ENCODE measurements around the gene SLC10A7.

Gene SLC10A7

DNA sequence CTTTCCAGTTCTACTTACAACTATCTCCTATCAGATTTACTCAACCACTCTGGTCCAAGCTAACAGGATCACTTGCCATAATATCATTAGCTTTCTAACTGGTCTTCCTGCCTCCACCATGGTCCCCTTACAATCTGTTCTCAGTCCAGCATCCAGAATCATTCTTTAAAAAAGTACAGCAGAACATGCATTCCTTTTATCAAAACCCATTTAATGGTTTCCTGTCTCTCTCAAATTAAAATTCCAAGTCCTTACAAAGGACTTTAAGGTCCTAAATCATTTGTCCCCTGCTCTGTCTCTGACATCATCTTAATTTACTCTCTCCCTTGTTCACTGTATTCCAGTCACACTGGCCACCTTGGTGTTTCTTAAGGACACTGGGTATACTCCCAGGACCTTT is 202.8 kb downstream of the SLC10A7 start:
- in situ Hi-C loops (cut with MboI; ENCODE audit: low sequenced_read_pairs): no loop called here

GRCh38 chr4:146317783-146318182 is 204.0 kb downstream of the SLC10A7 start:
- in situ Hi-C loops (cut with MboI; ENCODE audit: low sequenced_read_pairs): no loop called here

DNA sequence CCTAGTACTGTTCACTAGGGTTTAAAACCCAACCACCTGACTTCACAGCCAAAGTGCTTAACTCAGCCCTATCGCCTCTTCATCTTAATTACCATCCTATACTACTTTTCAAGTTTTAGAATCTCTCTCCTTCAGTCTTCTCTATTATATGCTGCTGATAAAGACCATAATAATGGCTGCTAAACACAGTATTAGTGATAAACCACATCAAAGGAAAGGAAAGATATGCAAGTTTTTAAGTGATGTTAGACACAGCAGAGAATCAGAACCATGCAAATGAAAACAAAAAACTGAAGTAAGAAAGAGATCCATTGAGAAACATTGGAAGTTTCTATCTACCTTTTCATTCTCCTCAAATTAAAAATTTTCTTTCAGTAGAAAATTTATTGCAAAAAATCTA is 206.6 kb downstream of the SLC10A7 start:
- in situ Hi-C loops (cut with MboI; ENCODE audit: low sequenced_read_pairs): no loop called here

- in situ Hi-C loops (cut with MboI; ENCODE audit: low sequenced_read_pairs): no loop called here
Observed at GRCh38 chr4:146311238-146311970, 210.3 kb downstream of the SLC10A7 start.

DNA sequence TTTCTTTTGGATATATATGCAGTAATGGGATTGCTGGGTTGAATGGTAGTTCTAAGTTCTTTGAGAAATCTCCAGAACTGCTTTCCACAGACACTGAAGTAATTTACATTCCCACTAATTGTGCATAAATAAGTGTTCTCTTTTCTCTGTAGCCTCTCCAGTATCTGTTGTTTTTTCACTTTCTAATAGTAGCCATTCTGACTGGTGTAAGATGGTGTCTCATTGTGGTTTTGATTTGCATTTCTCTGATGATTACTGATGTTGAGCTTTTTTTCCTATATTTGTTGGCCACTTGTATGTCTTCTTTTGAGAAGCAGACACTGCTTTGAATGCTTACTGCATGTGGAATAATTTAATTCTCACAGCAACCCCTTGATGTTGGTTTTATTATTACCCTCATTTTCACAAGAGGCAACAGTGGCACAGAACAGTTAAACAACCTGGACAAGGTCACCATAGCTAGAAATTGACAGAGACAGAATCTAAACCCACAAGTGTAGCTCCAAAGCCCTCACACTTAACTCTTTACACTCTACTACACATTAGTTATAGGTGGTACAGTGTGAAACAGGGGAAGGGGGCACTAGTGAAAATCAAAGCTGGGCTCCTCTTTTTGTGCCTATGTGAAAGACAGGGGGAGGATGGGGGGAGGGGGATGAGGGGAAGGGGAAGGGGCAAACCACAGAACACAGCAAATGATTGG is 211.3 kb downstream of the SLC10A7 start:
- in situ Hi-C loops (cut with MboI; ENCODE audit: low sequenced_read_pairs): no loop called here

DNA sequence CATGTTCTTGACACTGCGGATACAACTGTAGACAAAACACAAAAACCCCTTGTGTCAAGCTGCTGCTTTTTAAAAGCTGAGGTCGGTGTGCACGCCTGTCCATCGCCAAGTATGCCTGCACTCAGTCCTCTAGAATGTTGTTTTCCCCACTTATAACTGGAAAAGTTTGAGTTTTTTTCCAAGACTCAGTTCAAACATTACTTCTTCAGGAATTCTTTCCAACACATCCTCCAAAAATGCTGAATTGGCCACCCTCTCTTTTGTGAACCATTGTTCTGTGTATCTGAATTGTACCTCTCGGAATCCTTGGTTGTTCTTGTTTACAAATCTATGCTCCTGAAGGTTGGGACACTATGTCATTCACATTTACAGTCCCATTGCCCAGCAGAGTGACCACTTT is 212.8 kb downstream of the SLC10A7 start:
- in situ Hi-C loops (cut with MboI; ENCODE audit: low sequenced_read_pairs): no loop called here

- in situ Hi-C loops (cut with MboI; ENCODE audit: low sequenced_read_pairs): no loop called here
Observed at GRCh38 chr4:146302822-146303221, 218.9 kb downstream of the SLC10A7 start.

GRCh38 chr4:146299607-146300006 is 222.1 kb downstream of the SLC10A7 start:
- in situ Hi-C loops (cut with MboI; ENCODE audit: low sequenced_read_pairs): no loop called here

DNA sequence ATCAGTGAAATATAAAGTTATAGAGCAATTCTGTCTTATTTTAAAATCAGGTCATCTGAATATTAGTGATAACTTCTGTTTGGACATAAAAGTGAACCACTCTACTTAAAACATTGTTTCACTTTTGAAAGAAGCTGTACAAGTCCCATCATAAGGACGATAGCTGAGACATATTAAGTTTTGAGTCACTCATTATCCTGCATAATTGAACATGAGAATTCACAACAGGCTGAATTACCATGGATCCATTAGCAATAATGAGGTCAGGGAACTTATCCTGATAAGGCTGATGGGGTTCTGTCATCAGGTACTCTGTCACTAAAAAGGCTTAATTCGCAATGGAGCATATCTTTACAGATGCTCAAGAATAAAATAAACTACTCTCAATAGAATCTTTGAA is 227.0 kb downstream of the SLC10A7 start:
- in situ Hi-C loops (cut with MboI; ENCODE audit: low sequenced_read_pairs): no loop called here

- in situ Hi-C loops (cut with MboI; ENCODE audit: low sequenced_read_pairs): no loop called here
Observed at GRCh38 chr4:146292508-146292907, 229.2 kb downstream of the SLC10A7 start.

GRCh38 chr4:146291313-146291712 is 230.4 kb downstream of the SLC10A7 start:
- in situ Hi-C loops (cut with MboI; ENCODE audit: low sequenced_read_pairs): no loop called here

DNA sequence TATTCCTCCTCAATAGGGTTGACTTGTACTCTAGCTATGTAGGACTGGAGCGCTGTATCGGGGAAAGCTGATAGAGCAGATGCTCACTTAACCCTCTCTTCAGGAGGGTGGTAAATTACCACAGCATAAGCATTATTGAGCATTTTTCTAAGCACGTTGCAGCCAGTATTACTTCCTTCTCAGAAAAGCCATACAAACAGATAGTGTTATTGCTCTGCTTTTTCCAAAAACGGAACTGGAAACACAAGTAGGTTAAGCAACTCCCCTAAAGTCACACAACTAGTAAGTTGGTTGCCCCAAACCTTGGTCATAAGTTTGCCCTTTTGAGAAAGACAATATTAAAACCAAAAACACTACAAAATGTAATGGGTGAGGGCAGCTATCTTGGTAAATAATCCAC is 233.5 kb downstream of the SLC10A7 start:
- in situ Hi-C loops (cut with MboI; ENCODE audit: low sequenced_read_pairs): no loop called here

GRCh38 chr4:146285037-146285436 is 236.7 kb downstream of the SLC10A7 start:
- in situ Hi-C loops (cut with MboI; ENCODE audit: low sequenced_read_pairs): no loop called here

DNA sequence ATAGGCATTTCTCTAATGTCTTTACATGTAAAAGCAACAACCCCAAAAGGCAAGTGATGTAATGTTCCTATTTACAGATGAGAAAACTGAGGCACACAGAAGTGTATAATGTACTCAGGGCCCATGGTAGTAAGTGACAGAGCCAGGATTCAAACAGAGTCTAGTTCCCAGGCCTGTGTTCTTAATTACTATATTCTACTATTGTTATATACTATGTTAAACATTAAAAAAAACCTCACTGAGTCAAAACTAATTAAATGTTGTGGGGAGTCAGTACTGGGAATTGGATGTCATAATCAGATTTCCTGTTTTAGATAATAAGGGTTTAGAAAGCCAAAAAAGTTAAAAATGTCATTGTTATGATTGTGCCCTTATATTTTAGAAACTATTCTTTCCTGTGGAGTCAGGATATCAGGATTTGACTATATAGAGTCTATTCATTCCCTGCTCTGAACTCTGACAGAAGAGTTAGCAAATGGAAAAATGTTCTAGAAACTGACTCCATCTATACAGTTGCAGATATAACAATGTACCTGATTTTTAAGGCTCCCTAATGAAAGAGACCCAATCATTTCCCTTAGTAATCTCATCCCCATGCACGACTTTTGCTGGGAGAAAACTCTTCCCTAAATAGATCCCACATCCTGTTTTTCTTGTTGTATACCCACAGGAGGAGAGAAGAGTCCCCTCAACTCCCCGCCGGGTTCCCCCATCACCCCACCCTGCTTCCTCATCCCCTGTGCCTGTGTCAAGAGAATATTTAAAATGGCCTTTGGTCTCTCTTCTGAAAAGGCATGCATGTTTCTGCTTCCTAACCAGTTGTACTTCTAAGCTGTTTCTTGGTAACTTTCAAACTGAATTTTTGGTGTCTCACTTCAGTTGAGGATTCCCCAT is 237.7 kb downstream of the SLC10A7 start:
- in situ Hi-C loops (cut with MboI; ENCODE audit: low sequenced_read_pairs): no loop called here

DNA sequence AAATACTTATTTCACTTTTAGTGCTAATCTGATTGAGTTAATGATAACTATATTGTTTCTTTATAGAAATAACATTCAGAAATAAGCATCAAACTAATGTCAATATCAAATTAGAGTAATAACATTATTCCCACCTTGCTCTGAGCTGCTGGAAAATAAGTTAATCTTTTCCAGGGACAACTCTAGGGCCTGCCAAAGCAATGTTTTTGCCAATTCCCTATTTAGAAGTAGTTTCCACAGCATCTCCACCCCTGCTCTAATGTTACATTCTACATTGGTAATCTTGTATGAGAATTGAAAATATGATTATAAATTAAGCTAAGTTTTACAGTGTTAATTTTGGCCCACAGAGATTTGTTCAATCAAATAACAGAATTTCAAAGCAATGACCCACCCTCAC is 239.1 kb downstream of the SLC10A7 start:
- in situ Hi-C loops (cut with MboI; ENCODE audit: low sequenced_read_pairs): no loop called here

DNA sequence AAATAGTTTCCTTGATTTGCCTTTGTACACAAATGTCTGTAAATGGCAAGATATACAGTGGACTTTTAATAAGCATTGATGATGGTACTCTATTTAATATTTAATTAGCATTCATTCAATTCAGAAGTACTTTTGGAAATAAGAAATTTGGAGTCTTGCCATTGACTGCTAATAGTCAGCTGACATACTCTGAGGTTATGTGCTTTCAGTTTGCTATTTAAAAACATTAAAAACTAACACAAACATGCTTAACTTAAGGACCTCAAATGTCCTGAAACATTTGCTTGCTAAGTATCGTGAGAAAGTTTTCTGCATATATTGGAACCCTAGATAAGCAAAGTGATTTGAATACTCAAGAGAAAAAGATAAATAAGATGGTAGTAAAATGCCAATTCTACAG is 242.8 kb downstream of the SLC10A7 start:
- in situ Hi-C loops (cut with MboI; ENCODE audit: low sequenced_read_pairs): no loop called here

DNA sequence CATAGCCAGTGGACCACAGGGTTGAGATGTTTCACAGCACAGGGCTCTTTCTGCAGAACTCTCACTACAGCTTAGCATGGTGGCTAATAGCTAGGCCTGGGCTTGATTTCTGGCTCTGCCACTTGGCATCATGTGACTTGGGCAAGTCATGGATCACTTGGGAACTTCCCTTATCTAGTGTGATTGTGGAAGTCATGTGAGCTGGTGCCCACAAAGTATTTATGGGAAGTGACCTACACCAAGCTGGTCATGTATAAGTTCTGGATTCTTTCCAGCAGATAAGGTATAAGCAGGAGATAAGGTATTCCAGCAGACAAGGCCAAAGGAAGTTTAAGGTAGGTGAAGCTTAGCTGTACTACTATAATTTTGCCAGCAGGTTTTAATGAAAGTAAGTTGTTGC is 246.4 kb downstream of the SLC10A7 start:
- in situ Hi-C loops (cut with MboI; ENCODE audit: low sequenced_read_pairs): no loop called here

DNA sequence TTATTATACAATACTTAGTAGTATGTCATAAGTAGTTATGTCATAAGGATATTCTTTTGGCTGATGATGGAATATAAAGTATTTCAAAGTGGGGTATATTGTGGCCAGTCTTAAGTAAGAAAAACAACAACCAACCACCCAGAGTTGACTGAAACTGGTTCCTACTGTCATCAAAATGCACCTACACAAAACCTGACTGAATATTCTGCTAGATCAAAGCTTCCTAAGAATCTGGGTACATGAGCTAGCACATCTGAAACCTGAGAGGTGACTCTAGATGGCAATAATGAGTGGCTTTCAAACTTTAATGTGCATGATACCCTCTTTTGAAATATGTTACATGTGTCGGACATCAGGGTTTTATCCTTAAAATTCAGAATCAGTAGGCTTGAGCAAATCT is 247.0 kb downstream of the SLC10A7 start:
- in situ Hi-C loops (cut with MboI; ENCODE audit: low sequenced_read_pairs): no loop called here

- in situ Hi-C loops (cut with MboI; ENCODE audit: low sequenced_read_pairs): no loop called here
Observed at GRCh38 chr4:146273204-146273901, 248.4 kb downstream of the SLC10A7 start.

DNA sequence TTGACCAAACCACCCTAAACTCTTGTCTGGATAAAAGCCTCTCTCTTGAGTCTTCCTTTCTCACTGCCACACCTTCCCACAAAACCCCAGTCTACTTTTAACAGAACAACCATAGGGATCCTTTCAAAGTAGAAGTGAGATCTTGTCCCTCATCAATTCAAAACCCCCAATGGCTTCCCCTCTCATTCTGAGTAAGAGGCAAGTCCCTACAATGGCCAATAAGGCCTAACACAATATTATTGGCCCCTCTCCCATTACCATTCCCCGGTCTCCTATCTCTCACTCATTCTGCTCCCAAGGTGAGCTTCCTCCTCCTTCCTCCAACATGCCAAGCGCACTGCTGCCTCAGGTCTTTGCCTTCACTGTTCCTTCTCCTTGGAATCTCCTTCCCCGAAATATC is 250.3 kb downstream of the SLC10A7 start:
- in situ Hi-C loops (cut with MboI; ENCODE audit: low sequenced_read_pairs): no loop called here

GRCh38 chr4:146269228-146269653 is 252.5 kb downstream of the SLC10A7 start:
- in situ Hi-C loops (cut with MboI; ENCODE audit: low sequenced_read_pairs): no loop called here

Data from HL-60/S4 treated with phorbol 12-myristate 13-acetate at 8.2 ng/mL for 4 days and 3 days (cell line).